Neural cell (in vitro differentiated cells): Measurements from ENCODE around the gene STYXL2. TPM values are rescaled to one million over a fixed set of nuclear protein-coding genes. Genes with fewer than 3 reads are reported as not detected.

Source experiments
- H2AFZ ChIP-seq: fragments of 200-600, 300-800 bp; sonication (generic), shearing (Covaris generic); 2 replicates; pipeline ENCODE4 v1.6.0; 2014; ENCODE audit warnings: low read depth, mild to moderate bottlenecking, antibody characterized with exemption, low read length, moderate library complexity
- H3F3A ChIP-seq: fragments of 200-600 bp; shearing (Covaris generic); 2 replicates; pipeline ENCODE4 v1.6.1; 2016; ENCODE audit warnings: mild to moderate bottlenecking, moderate library complexity, mixed read lengths, antibody characterized with exemption, low read length; ENCODE audit not compliant: insufficient read depth, poor library complexity, severe bottlenecking
- H3K27ac ChIP-seq: fragments of 200-600, 300-800 bp; sonication (generic), shearing (Covaris generic); 2 replicates; pipeline ENCODE4 v1.5.1; 2014; ENCODE audit warnings: mild to moderate bottlenecking, low read length, moderate library complexity
- H3K27me3 ChIP-seq: fragments of 300-800, 200-600 bp; sonication (generic), shearing (Covaris generic); 2 replicates; pipeline ENCODE4 v1.6.0; 2014; ENCODE audit warnings: mild to moderate bottlenecking, low read depth, low read length, moderate library complexity; ENCODE audit not compliant: insufficient read depth
- H3K36me3 ChIP-seq: fragments of 300-800, 200-600 bp; sonication (generic), shearing (Covaris generic); 2 replicates; pipeline ENCODE4 v1.5.1; 2014; ENCODE audit warnings: mild to moderate bottlenecking, antibody characterized with exemption, low read length, moderate library complexity; ENCODE audit not compliant: insufficient read depth
- H3K4me2 ChIP-seq: fragments of 300-800, 200-600 bp; sonication (generic), shearing (Covaris generic); 2 replicates; pipeline ENCODE4 v1.6.0; 2014; ENCODE audit warnings: mild to moderate bottlenecking, low read length
- H3K4me3 ChIP-seq: fragments of 300-800, 200-600 bp; sonication (generic), shearing (Covaris generic); 2 replicates; pipeline ENCODE4 v1.5.1; 2014; ENCODE audit warnings: mild to moderate bottlenecking, low read length, moderate library complexity
- H3K79me2 ChIP-seq: fragments of 200-600 bp; shearing (Covaris generic); replicated peaks from 2 replicates; pipeline ENCODE4 v1.6.0; 2014; ENCODE audit warnings: mild to moderate bottlenecking, low read length, moderate library complexity; ENCODE audit not compliant: insufficient read depth
- H3K9ac ChIP-seq: fragments of 300-800, 200-600 bp; sonication (generic), shearing (Covaris generic); 2 replicates; pipeline ENCODE4 v1.6.1; 2016; ENCODE audit warnings: mild to moderate bottlenecking, low read length, mixed read lengths
- H3K9me2 ChIP-seq: fragments of 200-600 bp; shearing (Covaris generic); 2 replicates; pipeline ENCODE4 v1.6.1; 2016; ENCODE audit warnings: mild to moderate bottlenecking, low read length, mixed read lengths; ENCODE audit not compliant: insufficient read depth
- H3K9me3 ChIP-seq: fragments of 200-600, 300-800 bp; sonication (generic), shearing (Covaris generic); 2 replicates; pipeline ENCODE4 v1.6.1; 2016; ENCODE audit warnings: mild to moderate bottlenecking, mixed run types, low read length, moderate library complexity, mixed read lengths
- H4K20me1 ChIP-seq: fragments of 200-600 bp; shearing (Covaris generic); 2 replicates; pipeline ENCODE4 v1.6.1; 2016; ENCODE audit warnings: mild to moderate bottlenecking, mixed run types; ENCODE audit not compliant: insufficient read depth
- CTCF ChIP-seq: fragments of 450-650 bp; IDR thresholded peaks from 2 replicates; pipeline ENCODE4 v1.5.1; 2014; ENCODE audit warnings: antibody characterized with exemption, mild to moderate bottlenecking, moderate library complexity; ENCODE audit not compliant: poor library complexity, severe bottlenecking
- EP300 ChIP-seq: fragments of 450-650 bp; conservative IDR thresholded peaks from 2 replicates; pipeline ENCODE4 v1.6.1; 2014; ENCODE audit warnings: antibody characterized with exemption, mild to moderate bottlenecking, moderate library complexity; ENCODE audit not compliant: poor library complexity, severe bottlenecking
- EZH2 ChIP-seq: fragments of 200-600, 300-800 bp; shearing (Covaris generic), sonication (generic); IDR thresholded peaks from 2 replicates; pipeline ENCODE4 v1.6.1; 2014; ENCODE audit warnings: antibody characterized with exemption, low read length, borderline replicate concordance, mild to moderate bottlenecking; ENCODE audit not compliant: insufficient read depth, poor library complexity, severe bottlenecking
- MXI1 ChIP-seq: fragments of 450-650 bp; conservative IDR thresholded peaks from 2 replicates; pipeline ENCODE4 v1.6.1; 2014; ENCODE audit warnings: antibody characterized with exemption, mild to moderate bottlenecking; ENCODE audit not compliant: poor library complexity, severe bottlenecking
- POLR2AphosphoS5 ChIP-seq: IDR thresholded peaks from 2 replicates; pipeline ENCODE4 v1.6.1; 2012
- RAD21 ChIP-seq: fragments of 450-650 bp; conservative IDR thresholded peaks from 2 replicates; pipeline ENCODE4 v1.6.1; 2014; ENCODE audit warnings: antibody characterized with exemption, mild to moderate bottlenecking, moderate library complexity
- SMC3 ChIP-seq: fragments of 450-650 bp; conservative IDR thresholded peaks from 2 replicates; pipeline ENCODE4 v1.6.1; 2014; ENCODE audit warnings: antibody characterized with exemption, mild to moderate bottlenecking, moderate library complexity; ENCODE audit not compliant: poor library complexity
- TAF1 ChIP-seq: IDR thresholded peaks from 2 replicates; pipeline ENCODE4 v1.6.1; 2012; ENCODE audit warnings: low read depth
- polyA minus RNA-seq: library from RNA; depleted of rRNA, polyadenylated mRNA; stranded (reverse); fragments of >200 nt; gene quantifications from 2 replicates; pipeline ENCODE4 v1.2.3, GENCODE V29; 2014
- polyA plus RNA-seq: library from polyadenylated mRNA; depleted of rRNA; stranded (reverse); fragments of >200 nt; gene quantifications from 2 replicates; pipeline ENCODE4 v1.2.3, GENCODE V29; 2014
- TF ChIP-seq, protein P1 (sequence below): IDR thresholded peaks from 2 replicates; pipeline ENCODE4 v1.6.1; 2012; ENCODE audit warnings: borderline replicate concordance

The STYXL2 gene
- not detected in 2 replicates for polyA plus RNA-seq
- polyA minus RNA-seq: not detected in 2 replicates

DNA sequence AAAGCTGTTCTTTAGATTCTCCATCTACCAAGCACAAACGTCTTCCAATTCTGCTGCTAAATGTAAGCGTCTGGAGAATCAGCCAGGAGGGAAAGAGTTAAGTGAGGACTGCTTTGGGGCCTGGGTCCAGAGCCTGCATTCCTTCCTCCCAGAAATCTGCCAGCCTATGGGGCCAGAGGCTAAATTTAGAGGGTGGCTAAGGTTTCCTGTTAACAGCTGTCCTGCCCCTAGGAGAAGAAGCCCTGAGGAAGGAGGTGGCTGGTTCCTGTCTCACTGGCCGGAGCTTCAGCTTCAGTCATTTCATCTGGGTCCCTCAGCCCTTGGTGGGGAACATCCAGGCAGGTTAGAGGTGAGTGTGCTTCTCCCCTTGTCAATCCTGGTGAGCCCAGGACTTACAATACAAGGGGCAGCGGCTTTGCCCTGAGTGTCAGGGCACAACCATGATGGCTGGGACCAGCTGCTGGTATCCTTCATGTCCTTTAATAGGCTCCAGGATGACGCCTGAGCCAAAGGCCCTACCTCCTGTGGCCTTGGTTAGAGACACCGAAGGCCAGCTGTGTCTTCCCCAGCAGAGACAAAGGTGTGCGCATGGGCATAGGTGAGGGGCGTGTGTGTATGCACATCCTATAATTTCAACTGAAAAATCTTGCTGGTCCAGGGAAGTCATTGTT is at the start of gene STYXL2:
Gene STYXL2, plus strand, starts transcription at position 230 of the 671 bp plus-strand sequence. CDS start 775 bp downstream, outside the sequence.
- H2AFZ ChIP-seq: no peak within 1 kb of the TSS
- H3K27ac ChIP-seq: no peak within 1 kb of the TSS
- no peak within 1 kb of the TSS for H3K9ac ChIP-seq
- H3K27me3 ChIP-seq: no peaks in the 10 kb centered on the region
- TF ChIP-seq RAD21 (no peak), EP300 (no peak), POLR2AphosphoS5 (no peak), EZH2 (no peak), TAF1 (no peak), SMC3 (no peak), CTCF (no peak), MXI1 (no peak)
- TF ChIP-seq, protein P1, sequence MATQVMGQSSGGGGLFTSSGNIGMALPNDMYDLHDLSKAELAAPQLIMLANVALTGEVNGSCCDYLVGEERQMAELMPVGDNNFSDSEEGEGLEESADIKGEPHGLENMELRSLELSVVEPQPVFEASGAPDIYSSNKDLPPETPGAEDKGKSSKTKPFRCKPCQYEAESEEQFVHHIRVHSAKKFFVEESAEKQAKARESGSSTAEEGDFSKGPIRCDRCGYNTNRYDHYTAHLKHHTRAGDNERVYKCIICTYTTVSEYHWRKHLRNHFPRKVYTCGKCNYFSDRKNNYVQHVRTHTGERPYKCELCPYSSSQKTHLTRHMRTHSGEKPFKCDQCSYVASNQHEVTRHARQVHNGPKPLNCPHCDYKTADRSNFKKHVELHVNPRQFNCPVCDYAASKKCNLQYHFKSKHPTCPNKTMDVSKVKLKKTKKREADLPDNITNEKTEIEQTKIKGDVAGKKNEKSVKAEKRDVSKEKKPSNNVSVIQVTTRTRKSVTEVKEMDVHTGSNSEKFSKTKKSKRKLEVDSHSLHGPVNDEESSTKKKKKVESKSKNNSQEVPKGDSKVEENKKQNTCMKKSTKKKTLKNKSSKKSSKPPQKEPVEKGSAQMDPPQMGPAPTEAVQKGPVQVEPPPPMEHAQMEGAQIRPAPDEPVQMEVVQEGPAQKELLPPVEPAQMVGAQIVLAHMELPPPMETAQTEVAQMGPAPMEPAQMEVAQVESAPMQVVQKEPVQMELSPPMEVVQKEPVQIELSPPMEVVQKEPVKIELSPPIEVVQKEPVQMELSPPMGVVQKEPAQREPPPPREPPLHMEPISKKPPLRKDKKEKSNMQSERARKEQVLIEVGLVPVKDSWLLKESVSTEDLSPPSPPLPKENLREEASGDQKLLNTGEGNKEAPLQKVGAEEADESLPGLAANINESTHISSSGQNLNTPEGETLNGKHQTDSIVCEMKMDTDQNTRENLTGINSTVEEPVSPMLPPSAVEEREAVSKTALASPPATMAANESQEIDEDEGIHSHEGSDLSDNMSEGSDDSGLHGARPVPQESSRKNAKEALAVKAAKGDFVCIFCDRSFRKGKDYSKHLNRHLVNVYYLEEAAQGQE: no peak
- H3K9me3 ChIP-seq: no peaks in the 10 kb centered on the region
- no peaks in the 10 kb centered on the region for H3F3A ChIP-seq
- no peak within 1 kb of the TSS for H3K4me3 ChIP-seq
- H3K79me2 ChIP-seq: no peaks in the 10 kb centered on the region
- H3K36me3 ChIP-seq: no peaks in the 10 kb centered on the region
- H3K4me2 ChIP-seq: no peak within 1 kb of the TSS
- H4K20me1 ChIP-seq: no peaks in the 10 kb centered on the region
- no peaks in the 10 kb centered on the region for H3K9me2 ChIP-seq

- TF ChIP-seq RAD21 (no peak), EP300 (no peak), TAF1 (no peak), MXI1 (no peak), EZH2 (no peak), POLR2AphosphoS5 (no peak), SMC3 (no peak), CTCF (no peak)
- TF ChIP-seq, protein P1: no peak
- Histone ChIP-seq H3K9ac (no peak overlapping the region), H4K20me1 (no peaks in the 10 kb centered on the region), H3F3A (no peaks in the 10 kb centered on the region), H3K4me3 (no peak overlapping the region), H2AFZ (no peak overlapping the region), H3K9me2 (no peaks in the 10 kb centered on the region), H3K9me3 (no peaks in the 10 kb centered on the region), H3K27me3 (no peaks in the 10 kb centered on the region), H3K79me2 (no peaks in the 10 kb centered on the region), H3K27ac (no peak overlapping the region), H3K4me2 (no peak overlapping the region), H3K36me3 (no peaks in the 10 kb centered on the region)
These were observed 42.0 kb upstream of the STYXL2 start for GRCh38 chr1:167051907-167052306.
